ENCODE data around the gene EGR2.

GRCh38 chr10:62806251-62806650, 9.9 kb downstream of the EGR2 start:
- TF ChIP-seq CTCF (conservative IDR thresholded peaks at IDR 0.05 in 1 of 2, IDR thresholded peaks at IDR 0.05 in 1 of 2; ENCODE audit: extremely low read depth in 1 of 2, insufficient read depth in 1 of 2, low read depth in 1 of 2, low read length in 2 of 2): no peak
- no peak for TF ChIP-seq EZH2 (IDR thresholded peaks at IDR 0.05; ENCODE audit: borderline replicate concordance, low read length)
